Spleen (tissue), 7 donors: ENCODE data around the gene SKI.

Source experiments
- POLR2AphosphoS5 ChIP-seq, 3 donors: sonication (generic); formaldehyde crosslinking; IDR thresholded peaks; one replicate each; pipeline ENCODE4 v1.5.1; 2017; ENCODE audit warnings: antibody characterized with exemption in 3 of 3
- TF ChIP-seq, protein P1 (sequence below), 11 experiments: fragments of 200-600 bp in 7 of 11; fragments of 450-650 bp in 4 of 11; sonication (generic) in 4 of 11; IDR thresholded peaks in 8 of 11; conservative IDR thresholded peaks in 3 of 11; 1 replicate in 7 of 11; 2 replicates in 4 of 11; pipeline versions ENCODE4 v1.4.0 to v1.8.0; 2016 to 2021; ENCODE audit warnings: antibody characterized with exemption in 11 of 11, inconsistent platforms in 4 of 11, mild to moderate bottlenecking in 1 of 11
- donor health status: DM: no; HTN: no; CAD: no; lungs with moderate emphysema.
- donor health status: DM: no; HTN: no; CAD: no.
- donor health status: DM: no; HTN: no; CAD: no.

DNA sequence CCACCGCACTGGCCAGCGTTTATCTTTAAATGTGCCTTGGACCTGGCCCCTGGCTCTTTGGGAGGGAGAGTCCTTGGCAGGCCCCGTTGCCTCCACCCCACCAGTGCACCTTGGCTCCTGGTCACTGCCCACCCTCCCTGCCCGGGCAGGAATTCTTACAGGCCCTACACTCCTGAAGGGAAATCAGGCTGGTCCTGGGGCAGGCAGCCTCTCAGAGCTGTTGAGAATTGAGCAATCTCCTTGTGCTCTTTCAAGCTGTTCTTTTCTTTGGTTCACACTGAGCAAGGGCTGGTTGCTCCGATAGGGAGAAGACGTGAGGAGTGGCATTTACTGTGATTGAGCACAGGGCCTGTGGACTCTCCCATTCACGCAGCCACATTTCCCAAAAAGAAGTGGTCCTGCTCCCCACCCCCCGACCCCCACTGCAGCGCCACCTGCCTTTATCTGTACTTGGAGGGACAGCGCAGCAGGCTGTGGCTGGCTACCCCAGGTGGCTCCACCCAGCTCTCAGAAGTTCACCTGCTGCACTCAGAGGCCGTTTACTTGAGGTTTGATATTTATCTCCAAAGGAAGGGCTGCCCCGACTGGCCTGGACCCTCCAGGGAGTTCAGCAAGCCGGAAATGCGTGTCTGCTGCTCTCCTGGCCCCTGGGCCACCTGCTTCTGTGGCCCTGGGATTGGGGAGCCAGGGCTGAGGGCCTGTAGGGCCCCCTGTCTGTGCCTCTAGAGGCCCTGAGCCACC is 47.8 kb downstream of the SKI start:
- TF ChIP-seq, protein P1, sequence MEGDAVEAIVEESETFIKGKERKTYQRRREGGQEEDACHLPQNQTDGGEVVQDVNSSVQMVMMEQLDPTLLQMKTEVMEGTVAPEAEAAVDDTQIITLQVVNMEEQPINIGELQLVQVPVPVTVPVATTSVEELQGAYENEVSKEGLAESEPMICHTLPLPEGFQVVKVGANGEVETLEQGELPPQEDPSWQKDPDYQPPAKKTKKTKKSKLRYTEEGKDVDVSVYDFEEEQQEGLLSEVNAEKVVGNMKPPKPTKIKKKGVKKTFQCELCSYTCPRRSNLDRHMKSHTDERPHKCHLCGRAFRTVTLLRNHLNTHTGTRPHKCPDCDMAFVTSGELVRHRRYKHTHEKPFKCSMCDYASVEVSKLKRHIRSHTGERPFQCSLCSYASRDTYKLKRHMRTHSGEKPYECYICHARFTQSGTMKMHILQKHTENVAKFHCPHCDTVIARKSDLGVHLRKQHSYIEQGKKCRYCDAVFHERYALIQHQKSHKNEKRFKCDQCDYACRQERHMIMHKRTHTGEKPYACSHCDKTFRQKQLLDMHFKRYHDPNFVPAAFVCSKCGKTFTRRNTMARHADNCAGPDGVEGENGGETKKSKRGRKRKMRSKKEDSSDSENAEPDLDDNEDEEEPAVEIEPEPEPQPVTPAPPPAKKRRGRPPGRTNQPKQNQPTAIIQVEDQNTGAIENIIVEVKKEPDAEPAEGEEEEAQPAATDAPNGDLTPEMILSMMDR (IDR thresholded peaks at IDR 0.05 in 8 of 11, conservative IDR thresholded peaks at IDR 0.05 in 3 of 11): no peak
- TF ChIP-seq POLR2AphosphoS5 (IDR thresholded peaks at IDR 0.05): peak in 1 of 3 donors; percentile 24
